GM23338 (cell line): ENCODE measurements around the gene PDE10A. TPM values are rescaled to one million over a fixed set of nuclear protein-coding genes. Genes with fewer than 3 reads are reported as not detected.

ENCODE experiments used
- ATAC-seq: fragments of 200-7000 bp; cut with Tn5 transposase; 3 replicates; pipeline ENCODE4 v1.9.1; 2020
- DNase-seq: peaks from one replicate; pipeline ENCODE4 v3.0.0-alpha.2; 2015; ENCODE audit warnings: low spot score
- H2AFZ ChIP-seq: fragments of 200-600 bp; sonication (generic); 2 replicates; pipeline ENCODE4 v1.8.0; 2016; ENCODE audit warnings: antibody characterized with exemption, mild to moderate bottlenecking, moderate library complexity
- H3F3A ChIP-seq: fragments of 200-600 bp; sonication (generic); replicated peaks from 2 replicates; pipeline ENCODE4 v1.8.0; 2017; ENCODE audit warnings: antibody characterized with exemption, mixed run types, low read depth
- H3K27ac ChIP-seq: fragments of 200-600 bp; sonication (generic); 2 replicates; pipeline ENCODE4 v1.6.1; 2016; ENCODE audit warnings: low read depth
- H3K27me3 ChIP-seq: fragments of 200-600 bp; sonication (generic); 2 replicates; pipeline ENCODE4 v1.8.0; 2016; ENCODE audit warnings: mild to moderate bottlenecking, mixed run types, moderate library complexity; ENCODE audit not compliant: insufficient read depth
- H3K36me3 ChIP-seq: fragments of 200-600 bp; sonication (generic); 2 replicates; pipeline ENCODE4 v1.8.0; 2016; ENCODE audit warnings: mild to moderate bottlenecking; ENCODE audit not compliant: insufficient read depth
- H3K4me1 ChIP-seq: fragments of 200-600 bp; sonication (generic); 2 replicates; pipeline ENCODE4 v1.8.0; 2016; ENCODE audit warnings: mild to moderate bottlenecking, moderate library complexity; ENCODE audit not compliant: insufficient read depth
- H3K4me2 ChIP-seq: fragments of 200-600 bp; sonication (generic); 2 replicates; pipeline ENCODE4 v1.7.1; 2017; ENCODE audit warnings: mixed run types
- H3K4me3 ChIP-seq: fragments of 200-600 bp; sonication (generic); 2 replicates; pipeline ENCODE4 v1.6.1; 2016; ENCODE audit warnings: mixed run types
- H3K79me2 ChIP-seq: fragments of 200-600 bp; sonication (generic); replicated peaks from 2 replicates; pipeline ENCODE4 v1.8.0; 2017; ENCODE audit warnings: mild to moderate bottlenecking; ENCODE audit not compliant: insufficient read depth
- H3K9me2 ChIP-seq: fragments of 200-600 bp; sonication (generic); 2 replicates; pipeline ENCODE4 v1.8.0; 2017; ENCODE audit not compliant: insufficient read depth
- H4K20me1 ChIP-seq: fragments of 200-600 bp; sonication (generic); replicated peaks from 2 replicates; pipeline ENCODE4 v1.8.0; 2017; ENCODE audit warnings: mild to moderate bottlenecking; ENCODE audit not compliant: insufficient read depth
- H3K27ac Mint-ChIP-seq: 2 replicates; pipeline ENCODE4 v1.8.0; 2020; ENCODE audit warnings: inconsistent platforms, mild to moderate bottlenecking, moderate library complexity, mixed read lengths
- H3K27me3 Mint-ChIP-seq: 3 replicates; pipeline ENCODE4 v1.8.0; 2022; ENCODE audit warnings: low read depth, mild to moderate bottlenecking, moderate library complexity, mixed read lengths, inconsistent platforms; ENCODE audit not compliant: insufficient read depth, poor library complexity
- H3K36me3 Mint-ChIP-seq: 3 replicates; pipeline ENCODE4 v1.8.0; 2021; ENCODE audit warnings: low read depth, mild to moderate bottlenecking, inconsistent platforms, moderate library complexity, mixed read lengths
- H3K4me1 Mint-ChIP-seq: 3 replicates; pipeline ENCODE4 v1.8.0; 2020; ENCODE audit warnings: mild to moderate bottlenecking, inconsistent platforms, mixed read lengths
- H3K4me3 Mint-ChIP-seq: 3 replicates; pipeline ENCODE4 v1.8.0; 2021; ENCODE audit warnings: moderate library complexity, mild to moderate bottlenecking, inconsistent platforms, mixed read lengths
- H3K9me3 Mint-ChIP-seq: 3 replicates; pipeline ENCODE4 v1.8.0; 2020; ENCODE audit warnings: moderate library complexity, mild to moderate bottlenecking, inconsistent platforms, mixed read lengths
- CREB1 ChIP-seq: fragments of 250-450 bp; sonication (Bioruptor Pico); IDR thresholded peaks from 2 replicates; pipeline ENCODE4 v1.5.0; 2020; ENCODE audit warnings: low read depth, mild to moderate bottlenecking, moderate library complexity
- CTCF ChIP-seq, 2 experiments: fragments of 200-600 bp in 1 of 2; sonication (generic) in 1 of 2; conservative IDR thresholded peaks; 2 replicates each; pipeline versions ENCODE4 v1.5.1 to v1.6.1; 2016 to 2017; ENCODE audit warnings: antibody characterized with exemption in 2 of 2, low read depth in 2 of 2, mild to moderate bottlenecking in 2 of 2, moderate library complexity in 1 of 2
- ETS1 ChIP-seq: IDR thresholded peaks from 2 replicates; pipeline ENCODE4 v1.6.1; 2016; ENCODE audit warnings: antibody characterized with exemption
- EZH2 ChIP-seq: fragments of 200-600 bp; sonication (generic); IDR thresholded peaks from one replicate; pipeline ENCODE4 v1.8.0; 2017; ENCODE audit warnings: antibody characterized with exemption, mild to moderate bottlenecking, low read depth; ENCODE audit not compliant: unreplicated experiment
- EZH2phosphoT487 ChIP-seq: fragments of 200-600 bp; sonication (generic); IDR thresholded peaks from one replicate; pipeline ENCODE4 v1.8.1; 2018; ENCODE audit warnings: antibody characterized with exemption; ENCODE audit not compliant: unreplicated experiment
- NANOG ChIP-seq: IDR thresholded peaks from 2 replicates; pipeline ENCODE4 v1.6.1; 2016; ENCODE audit warnings: antibody characterized with exemption, borderline replicate concordance
- STAT1 ChIP-seq: IDR thresholded peaks from one replicate; pipeline ENCODE4 v1.6.1; 2016; ENCODE audit warnings: antibody characterized with exemption; ENCODE audit not compliant: unreplicated experiment
- ZNF114 ChIP-seq: fragments of 250-450 bp; sonication (Bioruptor Pico); IDR thresholded peaks from 2 replicates; pipeline ENCODE4 v1.5.0; 2020; ENCODE audit warnings: mild to moderate bottlenecking, moderate library complexity
- ZNF331 ChIP-seq: fragments of 250-450 bp; sonication (Bioruptor Pico); IDR thresholded peaks from 2 replicates; pipeline ENCODE4 v1.5.0; 2020; ENCODE audit warnings: low read depth, mild to moderate bottlenecking, moderate library complexity
- ZNF462 ChIP-seq: fragments of 250-450 bp; sonication (Bioruptor Pico); IDR thresholded peaks from 2 replicates; pipeline ENCODE4 v1.5.0; 2020; ENCODE audit warnings: mild to moderate bottlenecking, moderate library complexity
- polyA plus RNA-seq: library from polyadenylated mRNA; unstranded; fragments of >200 nt; fragmentation: Nextera tagmentation; extraction: Ambion mirVana; gene quantifications from 2 replicates; pipeline ENCODE4 v1.2.1, GENCODE V29; 2016
- total RNA-seq: library from RNA; depleted of rRNA; stranded (reverse); fragments of >200 nt; shearing (Covaris generic); gene quantifications from 2 replicates; pipeline ENCODE4 v1.2.3, GENCODE V29; 2014

Gene PDE10A
- total and polyA plus RNA-seq, 2 experiments from 2014 or later = 0.50 to 3.9 TPM

GRCh38 chr6:165606740-165607008 is 56.4 kb downstream of the PDE10A start (continued):
- no peak for TF ChIP-seq ZNF462 (CRISPR knock-in tag)
- TF ChIP-seq ETS1 = no peak
- TF ChIP-seq STAT1 = no peak
- TF ChIP-seq ZNF331 (CRISPR knock-in tag) = no peak
- no peak for TF ChIP-seq EZH2
- no peak for TF ChIP-seq EZH2phosphoT487
- no peak for TF ChIP-seq NANOG

GRCh38 chr6:165605901-165606739 is 56.9 kb downstream of the PDE10A start:
- no peak overlapping the region for H3K4me3 ChIP-seq
- peaks cover under 1% of the 10 kb centered on the region; the same call in 2 of the 3 replicates for H3K4me1 Mint-ChIP-seq
- no peak for TF ChIP-seq ZNF331 (CRISPR knock-in tag)
- TF ChIP-seq ZNF114 = no peak
- no peak for TF ChIP-seq CTCF (conservative IDR thresholded peaks at IDR 0.05; ENCODE audit: low read depth in 2 of 2)
- TF ChIP-seq CREB1 = no peak
- TF ChIP-seq NANOG = no peak
- no peak for TF ChIP-seq STAT1
- no peak for TF ChIP-seq ETS1

More at GRCh38 chr6:165605901-165606739, 56.9 kb downstream of the PDE10A start:
- Mint-ChIP-seq H3K27ac (no peak overlapping the region), H3K4me3 (no peak overlapping the region), H3K27me3 (no peaks in the 10 kb centered on the region), H3K36me3 (no peaks in the 10 kb centered on the region), H3K9me3 (no peaks in the 10 kb centered on the region; the same call in 2 of the 3 replicates)
- Histone ChIP-seq H3K27me3 (no peaks in the 10 kb centered on the region), H2AFZ (no peak overlapping the region), H3K79me2 (no peaks in the 10 kb centered on the region), H3K27ac (no peak overlapping the region), H3F3A (no peaks in the 10 kb centered on the region), H3K4me1 (no peaks in the 10 kb centered on the region; the same call in 1 of the 2 replicates), H4K20me1 (no peaks in the 10 kb centered on the region), H3K36me3 (no peaks in the 10 kb centered on the region), H3K9me2 (no peaks in the 10 kb centered on the region), H3K4me2 (no peak overlapping the region)
- DNase-seq = no peak
- no peak; the same call in 2 of the 3 replicates for ATAC-seq
